Stimulated activated CD4-positive, alpha-beta T cell treated with anti-CD3 and anti-CD28 coated beads, TNF-alpha, amount 100 ng/mL, for 24 hours (primary cell): Measurements from ENCODE around the gene RINL.
"Not testable (repeated sequence)": the region's sequence is repeated elsewhere in the genome, so short reads cannot be mapped to it uniquely, and the experiment has no call there.

Experiments
- DNase-seq, 3 experiments: peaks; one replicate each; pipeline ENCODE4 v3.0.0-alpha.2; 2020; ENCODE audit warnings: low read depth in 3 of 3

RINL gene

GRCh38 chr19:38904581-38905539 lies 26.8 kb upstream of the RINL start:
- no peak for DNase-seq

- no peak for DNase-seq
Observed at GRCh38 chr19:38901683-38902082, 23.6 kb upstream of the RINL start.

GRCh38 chr19:38900743-38901190 lies 22.7 kb upstream of the RINL start:
- DNase-seq: no peak

- no peak for DNase-seq
Observed at GRCh38 chr19:38900202-38900629, 22.1 kb upstream of the RINL start.

- DNase-seq: peak; percentile 93 to 99 (median 99)
Observed at GRCh38 chr19:38899447-38900201, 21.5 kb upstream of the RINL start, which contains the start of the genes NFKBIB and SIRT2. TSS of gene NFKBIB (plus strand) at chr19:38899969. CDS start at chr19:38900033, 64 bp downstream. TSS of gene SIRT2 (minus strand) at chr19:38899618. CDS start at chr19:38899521, 97 bp downstream.

- no peak for DNase-seq
Observed at GRCh38 chr19:38898788-38899446, 20.8 kb upstream of the RINL start.

GRCh38 chr19:38894968-38895367 lies 16.9 kb upstream of the RINL start:
- DNase-seq: no peak

GRCh38 chr19:38893341-38893771 lies 15.3 kb upstream of the RINL start:
- no peak for DNase-seq

- DNase-seq: no peak
Observed at GRCh38 chr19:38892841-38893240, 14.8 kb upstream of the RINL start.

GRCh38 chr19:38891771-38892170 lies 13.7 kb upstream of the RINL start:
- DNase-seq: no peak

- no peak for DNase-seq
Observed at GRCh38 chr19:38890686-38891085, 12.6 kb upstream of the RINL start.

GRCh38 chr19:38889803-38890202 lies 11.7 kb upstream of the RINL start:
- no peak for DNase-seq

- DNase-seq: no peak
Observed at GRCh38 chr19:38888876-38889275, 10.8 kb upstream of the RINL start.

- not testable (repeated sequence) for DNase-seq
Observed at GRCh38 chr19:38884691-38885090, 6.6 kb upstream of the RINL start.

- DNase-seq: no peak
Observed at GRCh38 chr19:38883286-38883685, 5.2 kb upstream of the RINL start.

- no peak for DNase-seq
Observed at GRCh38 chr19:38880882-38881609, 3.0 kb upstream of the RINL start.

- no peak for DNase-seq
Observed at GRCh38 chr19:38880076-38880881, 2.2 kb upstream of the RINL start.

- DNase-seq: no peak
Observed at GRCh38 chr19:38879400-38879751, 1.3 kb upstream of the RINL start.

- no peak for DNase-seq
Observed at GRCh38 chr19:38878575-38879399, 712 bp upstream of the RINL start.
